ENCODE data around the gene SDC1. TPM values are rescaled to one million over a fixed set of nuclear protein-coding genes. Genes with fewer than 3 reads are reported as not detected.

SDC1 gene
- total RNA-seq, 4 donors from 2014 or later: 355 to 757 (median 496) TPM

GRCh38 chr2:20164734-20165478 lies 60.0 kb downstream of the SDC1 start:
- H3K4me3 ChIP-seq: no peak overlapping the region
- no peak for DNase-seq
- peaks cover under 1 to 22% (median 4%) of the 10 kb centered on the region in 3 donors for H3K4me1 ChIP-seq
- no peak overlapping the region for H3K27ac ChIP-seq
- no peaks in the 10 kb centered on the region for H3K27me3 ChIP-seq
- no peak for TF ChIP-seq CTCF (IDR thresholded peaks at IDR 0.05)
- TF ChIP-seq POLR2A (IDR thresholded peaks at IDR 0.05): no peak
- no peaks in the 10 kb centered on the region for H3K36me3 ChIP-seq
- no peaks in the 10 kb centered on the region for H3K9me3 ChIP-seq
- 93 to 98% methylated on average over 3 of the region's 3 CpGs for WGBS, 2 donors
- intact Hi-C loops (cut with DNase I): no loop called here

GRCh38 chr2:20164061-20164733 lies 60.7 kb downstream of the SDC1 start:
- Histone ChIP-seq H3K36me3 (no peaks in the 10 kb centered on the region), H3K27ac (no peak overlapping the region), H3K27me3 (no peaks in the 10 kb centered on the region), H3K4me3 (no peak overlapping the region), H3K4me1 (peaks cover 0 to 15% (median 0%) of the 10 kb centered on the region in 3 donors), H3K9me3 (no peaks in the 10 kb centered on the region)
- no peak for DNase-seq
- TF ChIP-seq CTCF (IDR thresholded peaks at IDR 0.05) (no peak), POLR2A (IDR thresholded peaks at IDR 0.05) (no peak)
- WGBS, 2 donors: 67 to 70% methylated on average over 5 to 7 of the region's 10 CpGs
- intact Hi-C loops (cut with DNase I): no loop called here

- no peak overlapping the region for H3K4me3 ChIP-seq
- WGBS, 2 donors: 85 to 90% methylated on average over 2 of the region's 2 CpGs
- no peak overlapping the region for H3K27ac ChIP-seq
- no peaks in the 10 kb centered on the region for H3K36me3 ChIP-seq
- no peak for DNase-seq
- H3K4me1 ChIP-seq: no peaks in the 10 kb centered on the region
- no peaks in the 10 kb centered on the region for H3K27me3 ChIP-seq
- intact Hi-C loops (cut with DNase I): no loop called here
- no peaks in the 10 kb centered on the region for H3K9me3 ChIP-seq
- TF ChIP-seq CTCF (IDR thresholded peaks at IDR 0.05): no peak
- TF ChIP-seq POLR2A (IDR thresholded peaks at IDR 0.05): no peak
Measured at GRCh38 chr2:20159411-20160070, 65.4 kb downstream of the SDC1 start.

GRCh38 chr2:20157193-20157891 lies 67.6 kb downstream of the SDC1 start:
- Histone ChIP-seq H3K27me3 (no peaks in the 10 kb centered on the region), H3K36me3 (no peaks in the 10 kb centered on the region), H3K9me3 (no peaks in the 10 kb centered on the region), H3K27ac (no peak overlapping the region), H3K4me1 (peaks cover 0 to 15% (median 0%) of the 10 kb centered on the region in 3 donors), H3K4me3 (no peak overlapping the region)
- intact Hi-C loops (cut with DNase I): no loop called here
- 36 to 47% methylated on average over 8 of the region's 8 CpGs for WGBS, 2 donors
- DNase-seq: no peak
- no peak for TF ChIP-seq CTCF (IDR thresholded peaks at IDR 0.05)
- TF ChIP-seq POLR2A (IDR thresholded peaks at IDR 0.05): no peak
